Kidney capillary endothelial cell (primary cell): ENCODE measurements around the gene ZNG1C.
"Not testable (repeated sequence)": the region's sequence is repeated elsewhere in the genome, so short reads cannot be mapped to it uniquely, and the experiment has no call there.

Source experiments
- DNase-seq: peaks from one replicate; pipeline ENCODE4 v3.0.0-alpha.2; 2018; ENCODE audit warnings: low spot score

ZNG1C gene

DNA sequence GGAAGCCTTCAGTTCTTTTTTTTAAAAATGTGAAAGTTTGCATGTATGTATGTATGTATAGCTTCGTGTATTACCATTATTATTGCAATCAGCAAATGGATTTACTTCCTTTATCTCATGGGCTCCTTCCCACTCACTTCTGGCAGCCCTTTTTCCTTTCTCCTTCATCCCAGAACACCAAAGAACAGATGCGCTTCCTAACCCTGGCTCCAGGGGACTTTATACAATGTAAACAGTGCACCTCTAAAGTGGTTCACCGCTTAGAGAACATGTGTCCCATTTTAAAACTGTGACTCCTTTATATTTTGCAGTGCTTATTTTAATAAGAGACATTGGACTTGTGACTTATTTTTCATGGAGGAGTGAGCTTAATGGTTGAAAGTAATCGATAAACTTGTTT, 101.5 kb downstream of the ZNG1C start:
- DNase-seq, result not testable (repeated sequence)

- DNase-seq, result not testable (repeated sequence)
Measured at GRCh38 chr9:68343992-68344391, 102.2 kb downstream of the ZNG1C start.
